Osteoblast (primary cell): ENCODE data around the gene GAREM1. TPM values are rescaled to one million over a fixed set of nuclear protein-coding genes. Genes with fewer than 3 reads are reported as not detected.

Experiments used
- DNase-seq: peaks from one replicate; pipeline ENCODE4 v3.0.0; 2011; ENCODE audit warnings: low spot score, mixed read lengths; ENCODE audit not compliant: insufficient read length; ENCODE audit errors: missing footprints
- H2AFZ ChIP-seq: 2 replicates; pipeline ENCODE4 v1.6.0; 2011; ENCODE audit warnings: mild to moderate bottlenecking, low read length
- H3K27ac ChIP-seq: 2 replicates; pipeline ENCODE4 v1.5.1; 2011; ENCODE audit warnings: mild to moderate bottlenecking, low read depth, low read length, moderate library complexity
- H3K27me3 ChIP-seq: 2 replicates; pipeline ENCODE4 v1.6.0; 2012; ENCODE audit warnings: mild to moderate bottlenecking, control low read depth, inconsistent platforms, low read length, moderate library complexity; ENCODE audit not compliant: insufficient read depth
- H3K36me3 ChIP-seq: 2 replicates; pipeline ENCODE4 v1.5.1; 2011; ENCODE audit warnings: mild to moderate bottlenecking, low read length, control low read depth, moderate library complexity; ENCODE audit not compliant: insufficient read depth
- H3K4me1 ChIP-seq: 2 replicates; pipeline ENCODE4 v1.5.1; 2011; ENCODE audit warnings: mild to moderate bottlenecking, low read length, control low read depth, moderate library complexity; ENCODE audit not compliant: insufficient read depth
- H3K4me2 ChIP-seq: 2 replicates; pipeline ENCODE4 v1.6.0; 2011; ENCODE audit warnings: mild to moderate bottlenecking, low read length; ENCODE audit not compliant: insufficient read depth
- H3K4me3 ChIP-seq: fragments of 200-600 bp; sonication (generic); 3 replicates; pipeline ENCODE4 v1.5.1; 2012; ENCODE audit warnings: mild to moderate bottlenecking, low read length, inconsistent platforms; ENCODE audit not compliant: insufficient read depth
- H3K79me2 ChIP-seq: 2 replicates; pipeline ENCODE4 v1.6.0; 2012; ENCODE audit warnings: mild to moderate bottlenecking, low read length, control low read depth, inconsistent platforms; ENCODE audit not compliant: insufficient read depth
- H3K9me3 ChIP-seq: 2 replicates; pipeline ENCODE4 v1.5.1; 2011; ENCODE audit warnings: low read depth, low read length, control low read depth
- H4K20me1 ChIP-seq: 2 replicates; pipeline ENCODE4 v1.6.0; 2012; ENCODE audit warnings: mild to moderate bottlenecking, low read length, control low read depth; ENCODE audit not compliant: insufficient read depth
- total RNA-seq: library from RNA; depleted of rRNA; stranded (reverse); fragments of >200 nt; gene quantifications from 2 replicates; pipeline ENCODE4 v1.2.3, GENCODE V29; 2012
- TF ChIP-seq, protein P1 (sequence below): IDR thresholded peaks from 2 replicates; pipeline ENCODE4 v1.5.1; 2011; ENCODE audit warnings: mild to moderate bottlenecking, low read depth, low read length, moderate library complexity; ENCODE audit errors: extremely low read depth

The GAREM1 gene
- total RNA-seq, 1 donor = 3.6 TPM

DNA sequence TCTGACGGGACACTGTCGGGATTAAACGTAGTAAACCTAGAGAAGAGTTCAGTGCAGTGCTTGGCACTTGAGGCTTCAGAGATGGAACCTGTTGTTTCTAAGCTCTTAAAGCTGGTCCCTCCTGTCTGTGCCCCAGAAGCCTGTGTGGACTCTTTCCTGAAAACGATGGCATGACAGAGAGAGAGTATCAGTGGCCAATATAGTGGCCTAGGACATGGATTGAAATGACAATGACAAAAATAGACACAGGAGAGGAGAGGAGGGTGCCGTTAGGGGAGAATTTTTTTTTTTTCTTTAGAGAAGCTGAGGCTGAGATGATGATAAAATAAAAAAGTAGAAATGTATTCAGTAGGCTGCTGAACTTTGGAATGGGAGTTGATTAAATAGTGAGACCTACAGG is 138.0 kb downstream of the GAREM1 start:
- Histone ChIP-seq H3K4me1 (peaks cover 12% of the 10 kb centered on the region), H4K20me1 (no peaks in the 10 kb centered on the region), H3K27me3 (peaks cover 3% of the 10 kb centered on the region), H3K9me3 (no peaks in the 10 kb centered on the region), H3K4me2 (no peak overlapping the region), H3K36me3 (no peaks in the 10 kb centered on the region), H3K79me2 (no peaks in the 10 kb centered on the region), H3K27ac (no peak overlapping the region), H2AFZ (no peak overlapping the region), H3K4me3 (no peak overlapping the region)
- DNase-seq = no peak
- TF ChIP-seq, protein P1, sequence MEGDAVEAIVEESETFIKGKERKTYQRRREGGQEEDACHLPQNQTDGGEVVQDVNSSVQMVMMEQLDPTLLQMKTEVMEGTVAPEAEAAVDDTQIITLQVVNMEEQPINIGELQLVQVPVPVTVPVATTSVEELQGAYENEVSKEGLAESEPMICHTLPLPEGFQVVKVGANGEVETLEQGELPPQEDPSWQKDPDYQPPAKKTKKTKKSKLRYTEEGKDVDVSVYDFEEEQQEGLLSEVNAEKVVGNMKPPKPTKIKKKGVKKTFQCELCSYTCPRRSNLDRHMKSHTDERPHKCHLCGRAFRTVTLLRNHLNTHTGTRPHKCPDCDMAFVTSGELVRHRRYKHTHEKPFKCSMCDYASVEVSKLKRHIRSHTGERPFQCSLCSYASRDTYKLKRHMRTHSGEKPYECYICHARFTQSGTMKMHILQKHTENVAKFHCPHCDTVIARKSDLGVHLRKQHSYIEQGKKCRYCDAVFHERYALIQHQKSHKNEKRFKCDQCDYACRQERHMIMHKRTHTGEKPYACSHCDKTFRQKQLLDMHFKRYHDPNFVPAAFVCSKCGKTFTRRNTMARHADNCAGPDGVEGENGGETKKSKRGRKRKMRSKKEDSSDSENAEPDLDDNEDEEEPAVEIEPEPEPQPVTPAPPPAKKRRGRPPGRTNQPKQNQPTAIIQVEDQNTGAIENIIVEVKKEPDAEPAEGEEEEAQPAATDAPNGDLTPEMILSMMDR = no peak

DNA sequence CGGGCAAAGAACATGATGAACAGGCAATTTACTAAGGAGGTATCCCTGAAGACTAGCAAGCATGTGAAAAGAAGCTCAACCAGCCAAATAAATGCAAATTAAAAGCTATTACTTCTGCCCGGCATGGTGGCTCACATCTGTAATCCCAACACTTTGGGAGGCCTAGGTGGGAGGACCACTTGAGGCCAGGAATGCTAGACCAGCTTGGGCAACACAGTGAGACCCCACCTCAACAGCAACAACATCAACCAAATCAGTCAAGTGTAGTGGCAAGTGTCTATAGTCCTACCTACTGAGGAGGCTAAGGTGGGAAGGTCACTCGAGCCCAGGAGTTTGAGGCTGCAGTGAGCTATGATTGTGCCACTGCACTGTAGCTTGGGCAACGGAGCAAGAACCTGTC is 141.7 kb downstream of the GAREM1 start:
- no peaks in the 10 kb centered on the region for H3K36me3 ChIP-seq
- no peaks in the 10 kb centered on the region for H3K9me3 ChIP-seq
- no peak for DNase-seq
- peaks cover 24% of the 10 kb centered on the region for H3K4me1 ChIP-seq
- H3K4me2 ChIP-seq = no peak overlapping the region
- TF ChIP-seq, protein P1 = no peak
- no peak overlapping the region for H2AFZ ChIP-seq
- peaks cover 3% of the 10 kb centered on the region for H3K27me3 ChIP-seq
- no peak overlapping the region for H3K4me3 ChIP-seq
- H4K20me1 ChIP-seq = no peaks in the 10 kb centered on the region
- peak overlapping the region; percentile 61 for H3K27ac ChIP-seq
- H3K79me2 ChIP-seq = no peaks in the 10 kb centered on the region

DNA sequence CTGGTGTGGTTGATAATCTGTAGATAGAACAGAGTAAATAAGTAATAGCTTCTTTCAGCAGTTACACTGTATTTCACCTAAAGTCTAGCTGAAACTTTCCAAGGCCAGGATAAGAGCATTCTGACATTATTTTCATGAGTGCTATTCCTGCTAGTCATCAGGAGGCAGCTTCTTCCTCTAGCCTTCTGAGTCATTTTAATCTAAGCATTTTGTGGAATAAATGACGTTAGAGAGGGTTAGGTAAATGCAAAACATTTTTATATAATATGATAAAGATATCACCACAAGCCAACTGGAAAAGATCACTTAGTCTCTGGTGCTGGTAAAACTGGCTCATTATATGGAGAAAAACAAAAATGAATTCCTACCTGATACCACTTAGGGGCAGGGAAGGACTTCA is 142.3 kb downstream of the GAREM1 start:
- TF ChIP-seq, protein P1 = no peak
- Histone ChIP-seq H2AFZ (no peak overlapping the region), H3K36me3 (no peaks in the 10 kb centered on the region), H3K4me2 (peak overlapping the region; percentile 30), H3K79me2 (no peaks in the 10 kb centered on the region), H3K9me3 (no peaks in the 10 kb centered on the region), H3K4me1 (peaks cover 25% of the 10 kb centered on the region), H3K4me3 (no peak overlapping the region), H4K20me1 (no peaks in the 10 kb centered on the region), H3K27ac (peak overlapping the region; percentile 61), H3K27me3 (peaks cover under 1% of the 10 kb centered on the region)
- DNase-seq = peak; percentile 61

DNA sequence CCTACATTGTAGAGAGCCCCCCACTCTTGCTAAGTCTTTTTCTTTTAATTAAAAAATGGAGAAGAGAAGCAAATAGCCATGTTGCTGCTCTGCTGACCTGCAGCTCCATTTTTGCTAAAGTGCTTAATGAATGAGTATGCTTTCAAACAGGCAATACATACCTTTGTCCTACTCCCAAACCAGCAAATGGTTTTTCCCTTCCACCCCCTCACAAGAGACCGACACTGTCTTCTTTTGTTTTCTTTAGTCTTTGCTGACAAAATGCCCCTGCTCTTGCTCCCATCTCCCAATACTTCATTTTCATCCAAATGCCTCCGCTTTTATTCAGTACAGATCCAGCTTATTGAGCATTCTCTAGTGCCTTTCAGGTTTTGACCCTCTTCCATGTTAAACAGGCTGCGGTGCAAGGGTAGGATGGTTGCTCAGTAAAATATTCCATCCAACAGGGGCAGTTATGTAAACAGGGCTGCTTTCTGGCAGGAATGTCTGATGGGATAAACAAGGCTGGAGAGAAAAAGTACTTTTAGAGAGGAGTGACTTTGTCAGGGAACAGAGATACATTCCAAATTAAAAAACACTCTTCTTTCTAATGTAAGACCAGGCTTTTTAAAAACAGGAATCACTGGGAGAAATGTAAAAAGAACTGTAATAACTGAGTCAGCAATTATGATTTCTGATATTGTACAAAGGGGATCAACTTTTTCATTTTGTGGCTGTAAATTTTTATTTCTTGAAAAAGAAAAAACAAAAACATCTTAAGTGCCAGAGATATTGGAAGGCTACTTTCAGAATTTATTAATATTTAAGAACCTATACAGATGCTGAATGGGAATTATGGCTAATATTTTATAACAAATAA is 144.0 kb downstream of the GAREM1 start:
- no peaks in the 10 kb centered on the region for H3K36me3 ChIP-seq
- H3K27ac ChIP-seq = no peak overlapping the region
- peak; percentile 31 for DNase-seq
- peak overlapping the region; percentile 61 for H2AFZ ChIP-seq
- no peaks in the 10 kb centered on the region for H3K9me3 ChIP-seq
- peak overlapping the region; percentile 58 for H3K4me2 ChIP-seq
- no peaks in the 10 kb centered on the region for H3K27me3 ChIP-seq
- H3K79me2 ChIP-seq = no peaks in the 10 kb centered on the region
- H3K4me3 ChIP-seq = no peak overlapping the region
- peaks cover 25% of the 10 kb centered on the region for H3K4me1 ChIP-seq
- TF ChIP-seq, protein P1 = no peak
- H4K20me1 ChIP-seq = no peaks in the 10 kb centered on the region
